Upper lobe of left lung (tissue), 6 donors: ENCODE results near the gene ATL3. TPM values are rescaled to one million over a fixed set of nuclear protein-coding genes. Genes with fewer than 3 reads are reported as not detected.

Experiments used
- ATAC-seq, 2 donors: fragments of 200-7000 bp; cut with Tn5 transposase; one replicate each; pipeline ENCODE4 v1.9.1; 2022; ENCODE audit warnings: mild to moderate bottlenecking in 2 of 2, moderate library complexity in 2 of 2; ENCODE audit not compliant: low FRiP score in 2 of 2
- DNase-seq, 2 donors: peaks; one replicate each; pipeline ENCODE4 v3.0.0-alpha.2; 2019 to 2020
- H3K27ac ChIP-seq, 4 donors: fragments of 200-600 bp; sonication (generic); one replicate each; pipeline ENCODE4 v1.5.1; 2016 to 2019
- H3K27me3 ChIP-seq, 4 donors: fragments of 200-600 bp; sonication (generic); one replicate each; pipeline ENCODE4 v1.5.1; 2017 to 2019
- H3K36me3 ChIP-seq, 4 donors: fragments of 200-600 bp; sonication (generic); one replicate each; pipeline ENCODE4 v1.5.1; 2016 to 2019
- H3K4me1 ChIP-seq, 4 donors: fragments of 200-600 bp; sonication (generic); one replicate each; pipeline ENCODE4 v1.5.1; 2018 to 2019
- H3K4me3 ChIP-seq, 4 donors: fragments of 200-600 bp; sonication (generic); one replicate each; pipeline ENCODE4 v1.5.1; 2017 to 2019; ENCODE audit warnings: mild to moderate bottlenecking in 2 of 4, moderate library complexity in 1 of 4
- H3K9me3 ChIP-seq, 4 donors: fragments of 200-600 bp; sonication (generic); one replicate each; pipeline ENCODE4 v1.5.1; 2018 to 2019
- EP300 ChIP-seq, 4 donors: sonication (generic); formaldehyde crosslinking; IDR thresholded peaks; one replicate each; pipeline ENCODE4 v1.5.1; 2017; ENCODE audit warnings: antibody characterized with exemption in 4 of 4, control low read depth in 2 of 4
- POLR2A ChIP-seq, 4 donors: fragments of 450-650 bp; IDR thresholded peaks; one replicate each; pipeline ENCODE4 v1.5.1; 2016 to 2017; ENCODE audit warnings: antibody characterized with exemption in 4 of 4, mild to moderate bottlenecking in 2 of 4
- POLR2AphosphoS5 ChIP-seq, 2 donors: sonication (generic); formaldehyde crosslinking; IDR thresholded peaks; one replicate each; pipeline ENCODE4 v1.5.1; 2017; ENCODE audit warnings: antibody characterized with exemption in 2 of 2
- WGBS, 2 donors: methylation state at CpG; one replicate each; pipeline ENCODE4 v1.1.5; 2017 to 2018; 5-methylcytosine and 5-hydroxymethylcytosine counted together
- total RNA-seq, 6 donors: library from RNA; depleted of rRNA in 4 of 6; stranded (reverse); fragments of >200 nt in 4 of 6; gene quantifications; one replicate each; pipeline versions ENCODE4 v1.1.0 to v1.2.1, GENCODE V29; 2016 to 2021
- TF ChIP-seq, protein P1 (sequence below), 6 experiments: fragments of 450-650 bp in 4 of 6; fragments of 200-600 bp in 2 of 6; sonication (generic) in 2 of 6; IDR thresholded peaks; one replicate each; pipeline ENCODE4 v1.5.1; 2016 to 2019; ENCODE audit warnings: antibody characterized with exemption in 6 of 6
- donor health status: DM: no; HTN: no; CAD: no; lungs with moderate emphysema.
- donor health status: DM: no; HTN: yes; CAD: no; lungs with severe emphysema.

ATL3 gene, protein sequence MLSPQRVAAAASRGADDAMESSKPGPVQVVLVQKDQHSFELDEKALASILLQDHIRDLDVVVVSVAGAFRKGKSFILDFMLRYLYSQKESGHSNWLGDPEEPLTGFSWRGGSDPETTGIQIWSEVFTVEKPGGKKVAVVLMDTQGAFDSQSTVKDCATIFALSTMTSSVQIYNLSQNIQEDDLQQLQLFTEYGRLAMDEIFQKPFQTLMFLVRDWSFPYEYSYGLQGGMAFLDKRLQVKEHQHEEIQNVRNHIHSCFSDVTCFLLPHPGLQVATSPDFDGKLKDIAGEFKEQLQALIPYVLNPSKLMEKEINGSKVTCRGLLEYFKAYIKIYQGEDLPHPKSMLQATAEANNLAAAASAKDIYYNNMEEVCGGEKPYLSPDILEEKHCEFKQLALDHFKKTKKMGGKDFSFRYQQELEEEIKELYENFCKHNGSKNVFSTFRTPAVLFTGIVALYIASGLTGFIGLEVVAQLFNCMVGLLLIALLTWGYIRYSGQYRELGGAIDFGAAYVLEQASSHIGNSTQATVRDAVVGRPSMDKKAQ
- 10 to 100 TPM; 16.8 to 75.1 (median 61.2) TPM for total RNA-seq

DNA sequence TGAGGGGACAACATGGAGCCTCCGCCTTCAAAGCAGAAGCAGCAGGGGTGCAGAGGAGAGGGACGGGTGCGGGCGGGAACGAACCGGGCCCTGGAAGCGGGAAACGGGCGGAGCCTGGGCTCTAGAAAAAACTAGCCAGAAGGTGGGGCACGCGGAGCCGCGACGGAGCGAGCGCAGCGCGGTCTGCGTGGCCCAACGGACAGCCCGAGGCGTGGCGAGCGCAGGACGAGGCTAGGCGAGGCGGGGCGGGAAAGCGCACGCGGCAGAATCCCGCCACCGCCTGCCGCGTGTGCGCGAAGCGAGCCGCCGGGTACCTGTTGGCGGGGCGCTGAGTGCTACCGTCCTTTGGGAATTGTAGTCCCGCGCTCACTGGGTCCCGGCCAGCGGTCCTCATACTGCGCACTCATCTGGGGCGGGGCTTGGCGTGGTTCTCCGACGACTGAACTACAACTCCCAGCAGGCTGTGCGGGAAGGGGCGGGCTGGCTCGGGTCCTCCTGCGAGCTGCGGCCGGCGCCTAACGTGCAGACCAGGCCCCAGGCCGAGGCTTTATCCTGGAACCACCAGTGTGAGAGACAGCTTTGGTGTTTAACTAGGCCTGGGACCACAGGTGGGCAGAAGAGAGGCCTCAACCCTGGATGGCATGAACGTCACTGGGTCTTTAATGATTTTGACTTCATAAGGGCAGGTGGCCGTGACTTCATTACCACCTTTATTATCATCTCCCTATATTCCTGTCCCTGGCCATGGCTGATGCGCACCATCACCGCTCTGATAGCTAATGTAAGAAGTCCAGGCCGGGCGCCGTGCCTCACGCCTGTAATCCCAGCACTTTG is at the start of gene ATL3:
ATL3 (minus strand) TSS at position 55 of the 834 bp plus-strand sequence; CDS start at position 14, 41 bp downstream.
- peak within 1 kb of the TSS; percentile 78 to 95 (median 91) for H3K4me3 ChIP-seq
- H3K27ac ChIP-seq: peak within 1 kb of the TSS; percentile 98 to 100 (median 99)
- H3K4me1 ChIP-seq: peaks cover 32 to 42% (median 37%) of the 10 kb centered on the region in 4 donors
- H3K27me3 ChIP-seq: no peaks in the 10 kb centered on the region
- 13 to 48% methylated on average over 15 to 66 of the region's 69 CpGs for WGBS, 2 donors
- H3K9me3 ChIP-seq: no peaks in the 10 kb centered on the region
- DNase-seq (peak; percentile 96 to 99), ATAC-seq (peak; percentile 97)
- TF ChIP-seq POLR2A (IDR thresholded peaks at IDR 0.05) (peak in 3 of 4 donors; percentile 27 to 81 (median 76)), EP300 (IDR thresholded peaks at IDR 0.05) (peak in 1 of 4 donors; percentile 70), POLR2AphosphoS5 (IDR thresholded peaks at IDR 0.05) (peak; percentile 73 to 89)
- TF ChIP-seq, protein P1, sequence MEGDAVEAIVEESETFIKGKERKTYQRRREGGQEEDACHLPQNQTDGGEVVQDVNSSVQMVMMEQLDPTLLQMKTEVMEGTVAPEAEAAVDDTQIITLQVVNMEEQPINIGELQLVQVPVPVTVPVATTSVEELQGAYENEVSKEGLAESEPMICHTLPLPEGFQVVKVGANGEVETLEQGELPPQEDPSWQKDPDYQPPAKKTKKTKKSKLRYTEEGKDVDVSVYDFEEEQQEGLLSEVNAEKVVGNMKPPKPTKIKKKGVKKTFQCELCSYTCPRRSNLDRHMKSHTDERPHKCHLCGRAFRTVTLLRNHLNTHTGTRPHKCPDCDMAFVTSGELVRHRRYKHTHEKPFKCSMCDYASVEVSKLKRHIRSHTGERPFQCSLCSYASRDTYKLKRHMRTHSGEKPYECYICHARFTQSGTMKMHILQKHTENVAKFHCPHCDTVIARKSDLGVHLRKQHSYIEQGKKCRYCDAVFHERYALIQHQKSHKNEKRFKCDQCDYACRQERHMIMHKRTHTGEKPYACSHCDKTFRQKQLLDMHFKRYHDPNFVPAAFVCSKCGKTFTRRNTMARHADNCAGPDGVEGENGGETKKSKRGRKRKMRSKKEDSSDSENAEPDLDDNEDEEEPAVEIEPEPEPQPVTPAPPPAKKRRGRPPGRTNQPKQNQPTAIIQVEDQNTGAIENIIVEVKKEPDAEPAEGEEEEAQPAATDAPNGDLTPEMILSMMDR (IDR thresholded peaks at IDR 0.05): peak in 5 of 6 experiments; percentile 18 to 36 (median 23)
- H3K36me3 ChIP-seq: no peaks in the 10 kb centered on the region

DNA sequence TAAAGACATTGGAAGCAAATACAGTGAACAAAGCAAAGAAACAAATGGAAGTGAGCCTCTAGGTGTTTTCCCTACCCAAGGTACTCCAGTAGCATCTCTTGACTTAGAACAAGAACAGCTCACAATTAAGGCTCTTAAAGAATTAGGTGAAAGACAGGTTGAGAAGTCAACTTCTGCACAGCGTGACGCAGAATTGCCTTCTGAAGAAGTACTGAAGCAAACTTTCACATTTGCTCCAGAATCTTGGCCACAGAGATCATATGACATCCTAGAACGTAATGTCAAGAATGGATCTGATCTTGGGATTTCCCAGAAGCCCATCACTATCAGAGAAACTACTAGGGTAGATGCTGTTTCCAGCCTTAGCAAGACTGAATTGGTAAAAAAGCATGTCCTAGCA is 49.4 kb upstream of the ATL3 start:
- no peak for TF ChIP-seq POLR2AphosphoS5 (IDR thresholded peaks at IDR 0.05)
- 88 to 96% methylated on average over 3 of the region's 3 CpGs for WGBS, 2 donors
- Histone ChIP-seq H3K36me3 (no peaks in the 10 kb centered on the region), H3K4me3 (no peak overlapping the region), H3K27me3 (no peaks in the 10 kb centered on the region), H3K9me3 (no peaks in the 10 kb centered on the region), H3K4me1 (no peaks in the 10 kb centered on the region), H3K27ac (no peak overlapping the region)
- ATAC-seq: no peak
- DNase-seq: no peak

DNA sequence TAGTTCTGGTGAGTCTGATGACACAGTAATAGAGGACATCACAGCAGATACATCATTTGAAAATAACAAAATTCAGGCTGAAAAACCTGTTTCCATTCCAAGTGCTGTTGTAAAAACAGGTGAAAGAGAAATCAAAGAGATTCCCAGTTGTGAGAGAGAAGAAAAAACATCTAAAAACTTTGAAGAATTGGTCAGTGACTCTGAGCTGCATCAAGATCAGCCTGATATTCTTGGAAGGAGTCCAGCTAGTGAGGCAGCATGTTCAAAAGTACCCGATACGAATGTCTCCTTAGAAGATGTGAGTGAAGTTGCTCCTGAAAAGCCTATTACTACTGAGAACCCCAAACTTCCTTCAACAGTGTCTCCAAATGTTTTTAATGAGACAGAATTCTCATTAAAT is 48.8 kb upstream of the ATL3 start:
- 72 to 89% methylated on average over 2 of the region's 2 CpGs for WGBS, 2 donors
- DNase-seq: no peak
- H3K4me1 ChIP-seq: no peaks in the 10 kb centered on the region
- no peak overlapping the region for H3K27ac ChIP-seq
- no peaks in the 10 kb centered on the region for H3K27me3 ChIP-seq
- H3K36me3 ChIP-seq: peaks cover 0 to 4% (median 0%) of the 10 kb centered on the region in 4 donors
- no peak overlapping the region for H3K4me3 ChIP-seq
- no peak for ATAC-seq
- H3K9me3 ChIP-seq: no peaks in the 10 kb centered on the region
- TF ChIP-seq POLR2AphosphoS5 (IDR thresholded peaks at IDR 0.05): no peak
- TF ChIP-seq EP300 (IDR thresholded peaks at IDR 0.05): no peak
- no peak for TF ChIP-seq POLR2A (IDR thresholded peaks at IDR 0.05)
- TF ChIP-seq, protein P1 (IDR thresholded peaks at IDR 0.05): no peak

DNA sequence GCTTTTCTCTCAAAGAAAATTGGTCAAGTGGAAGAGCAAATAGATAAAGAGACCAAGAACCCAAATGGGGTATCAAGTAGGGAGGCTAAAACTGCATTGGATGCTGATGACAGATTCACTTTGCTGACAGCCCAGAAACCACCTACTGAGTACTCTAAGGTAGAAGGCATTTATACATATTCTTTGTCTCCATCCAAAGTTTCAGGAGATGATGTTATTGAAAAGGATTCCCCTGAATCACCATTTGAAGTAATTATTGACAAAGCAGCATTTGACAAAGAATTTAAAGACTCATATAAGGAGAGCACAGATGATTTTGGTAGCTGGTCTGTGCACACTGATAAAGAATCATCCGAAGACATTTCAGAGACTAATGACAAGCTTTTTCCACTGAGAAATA is 47.8 kb upstream of the ATL3 start:
- Histone ChIP-seq H3K4me1 (no peaks in the 10 kb centered on the region), H3K36me3 (peaks cover 0 to 5% (median 0%) of the 10 kb centered on the region in 4 donors), H3K4me3 (no peak overlapping the region), H3K27me3 (no peaks in the 10 kb centered on the region), H3K9me3 (no peaks in the 10 kb centered on the region), H3K27ac (no peak overlapping the region)
- DNase-seq (no peak), ATAC-seq (no peak)
- TF ChIP-seq POLR2AphosphoS5 (IDR thresholded peaks at IDR 0.05) (no peak), EP300 (IDR thresholded peaks at IDR 0.05) (no peak), POLR2A (IDR thresholded peaks at IDR 0.05) (no peak)
- TF ChIP-seq, protein P1 (IDR thresholded peaks at IDR 0.05): no peak
- WGBS, 2 donors: 88 to 96% methylated on average over 1 of the region's 1 CpG

DNA sequence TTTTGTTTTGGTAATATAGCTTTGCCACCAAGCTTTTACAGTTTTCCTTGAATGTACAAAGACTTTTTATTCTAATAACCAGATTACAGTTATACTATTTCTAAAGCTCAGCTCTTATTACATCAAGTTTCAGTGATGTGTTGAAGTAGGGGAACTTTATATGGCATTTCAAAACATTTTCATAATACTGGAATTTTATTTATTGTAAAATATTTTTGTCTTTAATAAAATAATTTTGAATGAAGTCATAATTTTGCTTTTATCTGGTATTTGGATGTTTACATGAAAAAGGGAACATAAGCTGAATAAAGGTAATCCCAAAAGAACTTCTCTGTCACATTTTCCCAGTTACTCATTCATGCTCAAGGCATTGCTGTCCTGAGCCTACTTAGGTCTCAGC is 44.9 kb upstream of the ATL3 start:
- H3K4me3 ChIP-seq: no peak overlapping the region
- H3K27ac ChIP-seq: no peak overlapping the region
- peaks cover 0 to 5% (median 0%) of the 10 kb centered on the region in 4 donors for H3K36me3 ChIP-seq
- H3K27me3 ChIP-seq: no peaks in the 10 kb centered on the region
- DNase-seq (no peak), ATAC-seq (no peak)
- peaks cover 0 to under 1% (median 0%) of the 10 kb centered on the region in 4 donors for H3K4me1 ChIP-seq
- TF ChIP-seq EP300 (IDR thresholded peaks at IDR 0.05) (no peak), POLR2AphosphoS5 (IDR thresholded peaks at IDR 0.05) (no peak), POLR2A (IDR thresholded peaks at IDR 0.05) (no peak)
- TF ChIP-seq, protein P1 (IDR thresholded peaks at IDR 0.05): no peak
- H3K9me3 ChIP-seq: no peaks in the 10 kb centered on the region
